ENCODE measurements around the gene GPR143. TPM values are rescaled to one million over a fixed set of nuclear protein-coding genes. Genes with fewer than 3 reads are reported as not detected.

The GPR143 gene
- polyA plus RNA-seq, 2 of the 4 experiments (the other 2 are of a cell fraction) = not detected

DNA sequence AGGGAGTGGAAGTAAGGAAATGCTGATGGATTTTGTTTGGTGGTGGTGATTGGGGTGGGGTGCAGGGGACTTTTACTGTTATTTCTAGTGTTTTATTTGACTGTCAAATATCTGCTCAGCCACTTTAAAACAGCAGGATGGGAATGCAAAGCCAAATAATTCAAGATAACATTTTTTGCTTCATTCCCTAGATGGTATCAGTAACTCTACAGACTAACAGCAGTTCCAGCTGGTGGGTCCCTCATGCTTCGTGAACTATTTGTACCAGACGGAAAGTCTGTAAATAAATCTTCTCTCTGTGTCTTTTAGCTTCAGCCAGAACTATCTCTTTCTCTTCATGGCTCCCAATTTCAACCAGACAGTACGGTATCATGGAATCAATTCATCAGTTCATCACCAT lies 27.5 kb downstream of the GPR143 start (continued):
- TF ChIP-seq, protein P1, sequence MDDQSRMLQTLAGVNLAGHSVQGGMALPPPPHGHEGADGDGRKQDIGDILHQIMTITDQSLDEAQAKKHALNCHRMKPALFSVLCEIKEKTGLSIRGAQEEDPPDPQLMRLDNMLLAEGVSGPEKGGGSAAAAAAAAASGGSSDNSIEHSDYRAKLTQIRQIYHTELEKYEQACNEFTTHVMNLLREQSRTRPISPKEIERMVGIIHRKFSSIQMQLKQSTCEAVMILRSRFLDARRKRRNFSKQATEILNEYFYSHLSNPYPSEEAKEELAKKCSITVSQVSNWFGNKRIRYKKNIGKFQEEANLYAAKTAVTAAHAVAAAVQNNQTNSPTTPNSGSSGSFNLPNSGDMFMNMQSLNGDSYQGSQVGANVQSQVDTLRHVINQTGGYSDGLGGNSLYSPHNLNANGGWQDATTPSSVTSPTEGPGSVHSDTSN (IDR thresholded peaks at IDR 0.05) = no peak
- TF ChIP-seq, protein P2, sequence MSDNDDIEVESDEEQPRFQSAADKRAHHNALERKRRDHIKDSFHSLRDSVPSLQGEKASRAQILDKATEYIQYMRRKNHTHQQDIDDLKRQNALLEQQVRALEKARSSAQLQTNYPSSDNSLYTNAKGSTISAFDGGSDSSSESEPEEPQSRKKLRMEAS (IDR thresholded peaks at IDR 0.05) = no peak
- TF ChIP-seq RCOR1 (IDR thresholded peaks at IDR 0.05; ENCODE audit: low read depth, low read length) (no peak), JUNB (IDR thresholded peaks at IDR 0.05) (no peak), TP53 (CRISPR knock-in tag; IDR thresholded peaks at IDR 0.05) (no peak), FOSB (CRISPR knock-in tag; IDR thresholded peaks at IDR 0.05) (no peak)

DNA sequence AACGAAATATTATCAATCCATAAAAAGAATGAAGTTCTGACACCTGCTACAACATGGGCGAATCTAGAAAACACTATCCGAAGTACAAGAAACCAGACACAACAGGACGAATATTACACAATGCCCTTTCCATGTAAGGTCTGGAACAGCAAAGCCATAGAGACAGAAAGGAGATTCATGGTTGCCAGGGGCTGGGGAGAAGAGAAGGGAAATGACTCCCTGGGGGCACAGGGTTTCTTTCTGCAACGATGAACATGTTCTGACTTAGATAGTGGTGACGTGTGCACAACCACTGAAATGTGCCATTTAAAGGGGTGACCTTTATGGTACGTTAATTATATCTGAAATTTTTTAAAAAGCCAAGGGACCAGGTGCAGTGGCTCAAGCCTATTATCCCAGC lies 28.3 kb downstream of the GPR143 start:
- H3K4me2 ChIP-seq = no peak overlapping the region
- no peak for ATAC-seq

DNA sequence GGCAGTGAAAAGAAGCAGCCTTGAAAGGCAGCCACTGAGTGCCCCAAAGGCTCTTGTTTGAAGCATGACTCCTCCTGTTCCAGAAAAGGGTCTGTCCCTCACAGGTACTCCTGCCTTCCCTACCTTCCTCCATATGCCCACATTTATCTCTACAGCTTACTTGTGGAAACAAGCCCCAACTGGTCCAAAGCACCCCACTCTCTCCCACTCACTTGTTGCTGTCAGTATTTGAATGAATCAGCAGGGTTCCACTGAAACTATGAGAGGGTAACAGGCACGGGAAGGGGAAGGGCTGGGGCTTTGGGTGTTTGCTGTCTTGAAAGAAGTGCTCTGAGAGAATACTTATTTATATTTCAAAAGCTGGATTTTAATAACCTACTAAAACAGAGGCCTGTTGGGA lies 34.9 kb downstream of the GPR143 start:
- TF ChIP-seq SREBF2 (IDR thresholded peaks at IDR 0.05) (no peak), ZC3H11A (IDR thresholded peaks at IDR 0.05) (no peak), POLR2A (IDR thresholded peaks at IDR 0.05; ENCODE audit: low read length) (no peak), SMC3 (IDR thresholded peaks at IDR 0.05) (no peak)
- TF ChIP-seq, protein P3, sequence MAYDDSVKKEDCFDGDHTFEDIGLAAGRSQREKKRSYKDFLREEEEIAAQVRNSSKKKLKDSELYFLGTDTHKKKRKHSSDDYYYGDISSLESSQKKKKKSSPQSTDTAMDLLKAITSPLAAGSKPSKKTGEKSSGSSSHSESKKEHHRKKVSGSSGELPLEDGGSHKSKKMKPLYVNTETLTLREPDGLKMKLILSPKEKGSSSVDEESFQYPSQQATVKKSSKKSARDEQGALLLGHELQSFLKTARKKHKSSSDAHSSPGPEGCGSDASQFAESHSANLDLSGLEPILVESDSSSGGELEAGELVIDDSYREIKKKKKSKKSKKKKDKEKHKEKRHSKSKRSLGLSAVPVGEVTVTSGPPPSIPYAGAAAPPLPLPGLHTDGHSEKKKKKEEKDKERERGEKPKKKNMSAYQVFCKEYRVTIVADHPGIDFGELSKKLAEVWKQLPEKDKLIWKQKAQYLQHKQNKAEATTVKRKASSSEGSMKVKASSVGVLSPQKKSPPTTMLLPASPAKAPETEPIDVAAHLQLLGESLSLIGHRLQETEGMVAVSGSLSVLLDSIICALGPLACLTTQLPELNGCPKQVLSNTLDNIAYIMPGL (CRISPR knock-in tag; IDR thresholded peaks at IDR 0.05; ENCODE audit: borderline replicate concordance) = no peak
- 5% methylated on average over 1 of the region's 1 CpG for WGBS (ENCODE audit: missing lambda C conversion rate)
- ATAC-seq = no peak
- H3K4me3 ChIP-seq = no peak overlapping the region
- DNase-seq (ENCODE audit: low read depth in 1 of 2, low spot score in 1 of 2) = no peak
- CTCF ChIA-PET = no interaction called here
- FAIRE-seq = no peak
- no peak overlapping the region for H3K4me2 ChIP-seq
- no peak overlapping the region for H3K27ac ChIP-seq
- H3K4me1 ChIP-seq = no peaks in the 10 kb centered on the region
- peaks cover 18% of the 10 kb centered on the region for H3K9me3 ChIP-seq
- POLR2A ChIA-PET = no interaction called here

More for the DNA sequence above, 28.3 kb downstream of the GPR143 start:
- WGBS (ENCODE audit: missing lambda C conversion rate) = 39% methylated on average over 7 of the region's 7 CpGs
- H3K4me1 ChIP-seq = no peaks in the 10 kb centered on the region
- ChIA-PET POLR2A (no interaction called here), CTCF (no interaction called here)
- DNase-seq (ENCODE audit: low read depth in 1 of 2, low spot score in 1 of 2) = no peak
- no peak for TF ChIP-seq FOSB (CRISPR knock-in tag; IDR thresholded peaks at IDR 0.05)
- no peak for TF ChIP-seq ZC3H11A (IDR thresholded peaks at IDR 0.05)
- TF ChIP-seq, protein P1 (IDR thresholded peaks at IDR 0.05) = no peak
- TF ChIP-seq HEYL (CRISPR knock-in tag; IDR thresholded peaks at IDR 0.05) = no peak
- no peak for TF ChIP-seq KDM5A (IDR thresholded peaks at IDR 0.05)
- TF ChIP-seq SREBF2 (IDR thresholded peaks at IDR 0.05) = no peak
- no peak for TF ChIP-seq ZNF302 (CRISPR knock-in tag; IDR thresholded peaks at IDR 0.05)
- TF ChIP-seq EHMT2 (IDR thresholded peaks at IDR 0.05; ENCODE audit: low read depth) = no peak
- TF ChIP-seq BHLHE40 (IDR thresholded peaks at IDR 0.05; ENCODE audit: low read depth, low read length) = no peak
- TF ChIP-seq RNF2 (IDR thresholded peaks at IDR 0.05; ENCODE audit: borderline replicate concordance, low read depth) = no peak
- TF ChIP-seq RFX5 (IDR thresholded peaks at IDR 0.05) = no peak
- TF ChIP-seq SMC3 (IDR thresholded peaks at IDR 0.05) = no peak
- TF ChIP-seq, protein P4, sequence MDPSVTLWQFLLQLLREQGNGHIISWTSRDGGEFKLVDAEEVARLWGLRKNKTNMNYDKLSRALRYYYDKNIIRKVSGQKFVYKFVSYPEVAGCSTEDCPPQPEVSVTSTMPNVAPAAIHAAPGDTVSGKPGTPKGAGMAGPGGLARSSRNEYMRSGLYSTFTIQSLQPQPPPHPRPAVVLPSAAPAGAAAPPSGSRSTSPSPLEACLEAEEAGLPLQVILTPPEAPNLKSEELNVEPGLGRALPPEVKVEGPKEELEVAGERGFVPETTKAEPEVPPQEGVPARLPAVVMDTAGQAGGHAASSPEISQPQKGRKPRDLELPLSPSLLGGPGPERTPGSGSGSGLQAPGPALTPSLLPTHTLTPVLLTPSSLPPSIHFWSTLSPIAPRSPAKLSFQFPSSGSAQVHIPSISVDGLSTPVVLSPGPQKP (IDR thresholded peaks at IDR 0.05; ENCODE audit: low read depth, low read length) = no peak
- no peak for TF ChIP-seq RCOR1 (IDR thresholded peaks at IDR 0.05; ENCODE audit: low read depth, low read length)
- no peak for TF ChIP-seq GATA3 (IDR thresholded peaks at IDR 0.05; ENCODE audit: borderline replicate concordance)
- TF ChIP-seq CEBPB (IDR thresholded peaks at IDR 0.05) = no peak
- TF ChIP-seq, protein P5, sequence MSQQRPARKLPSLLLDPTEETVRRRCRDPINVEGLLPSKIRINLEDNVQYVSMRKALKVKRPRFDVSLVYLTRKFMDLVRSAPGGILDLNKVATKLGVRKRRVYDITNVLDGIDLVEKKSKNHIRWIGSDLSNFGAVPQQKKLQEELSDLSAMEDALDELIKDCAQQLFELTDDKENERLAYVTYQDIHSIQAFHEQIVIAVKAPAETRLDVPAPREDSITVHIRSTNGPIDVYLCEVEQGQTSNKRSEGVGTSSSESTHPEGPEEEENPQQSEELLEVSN (IDR thresholded peaks at IDR 0.05; ENCODE audit: borderline replicate concordance, low read depth) = no peak
- TF ChIP-seq MYC (IDR thresholded peaks at IDR 0.05; ENCODE audit: borderline replicate concordance, low read length) = no peak
- TF ChIP-seq, protein P6, sequence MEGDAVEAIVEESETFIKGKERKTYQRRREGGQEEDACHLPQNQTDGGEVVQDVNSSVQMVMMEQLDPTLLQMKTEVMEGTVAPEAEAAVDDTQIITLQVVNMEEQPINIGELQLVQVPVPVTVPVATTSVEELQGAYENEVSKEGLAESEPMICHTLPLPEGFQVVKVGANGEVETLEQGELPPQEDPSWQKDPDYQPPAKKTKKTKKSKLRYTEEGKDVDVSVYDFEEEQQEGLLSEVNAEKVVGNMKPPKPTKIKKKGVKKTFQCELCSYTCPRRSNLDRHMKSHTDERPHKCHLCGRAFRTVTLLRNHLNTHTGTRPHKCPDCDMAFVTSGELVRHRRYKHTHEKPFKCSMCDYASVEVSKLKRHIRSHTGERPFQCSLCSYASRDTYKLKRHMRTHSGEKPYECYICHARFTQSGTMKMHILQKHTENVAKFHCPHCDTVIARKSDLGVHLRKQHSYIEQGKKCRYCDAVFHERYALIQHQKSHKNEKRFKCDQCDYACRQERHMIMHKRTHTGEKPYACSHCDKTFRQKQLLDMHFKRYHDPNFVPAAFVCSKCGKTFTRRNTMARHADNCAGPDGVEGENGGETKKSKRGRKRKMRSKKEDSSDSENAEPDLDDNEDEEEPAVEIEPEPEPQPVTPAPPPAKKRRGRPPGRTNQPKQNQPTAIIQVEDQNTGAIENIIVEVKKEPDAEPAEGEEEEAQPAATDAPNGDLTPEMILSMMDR (IDR thresholded peaks at IDR 0.05) = no peak
- no peak for TF ChIP-seq HDAC2 (IDR thresholded peaks at IDR 0.05)
- FAIRE-seq = no peak
- peaks cover 4% of the 10 kb centered on the region; the same call in 1 of the 3 replicates for H3K9me3 ChIP-seq
- H3K4me3 ChIP-seq = no peak overlapping the region
- H3K27ac ChIP-seq = no peak overlapping the region
